GM20431 (cell line): ENCODE measurements around the gene TMOD1.

Experiments used
- in situ Hi-C: fragments of 300-500 bp; cut with MseI, MboI; formaldehyde crosslinking; loops from one replicate; pipeline ENCODE4 v1.15.0; 2020; ENCODE audit warnings: low sequenced_read_pairs; ENCODE audit not compliant: unreplicated experiment

The TMOD1 gene

DNA sequence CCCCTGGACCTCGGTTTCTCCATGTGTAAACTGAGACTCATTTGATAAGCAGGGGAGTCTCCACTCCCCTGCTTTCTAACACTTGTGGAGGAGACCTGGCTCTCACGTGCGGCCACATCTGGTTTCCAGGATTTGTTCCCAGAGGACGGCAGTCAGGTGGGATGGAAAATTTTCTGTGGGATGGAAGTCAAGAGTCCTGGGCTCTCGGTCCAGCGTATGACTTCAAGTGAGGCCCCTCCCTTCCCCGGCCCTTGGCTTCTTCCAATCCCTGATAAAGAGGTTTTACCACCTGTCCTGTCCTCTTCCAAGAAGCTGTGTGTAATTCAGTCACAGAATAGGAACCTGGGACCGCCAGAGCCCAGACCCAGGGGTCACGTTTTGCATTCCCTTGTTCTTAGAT, 35.0 kb downstream of the TMOD1 start:
- in situ Hi-C loops = no loop called here

- in situ Hi-C loops = no loop called here
These were observed 42.1 kb downstream of the TMOD1 start for GRCh38 chr9:97543561-97543960.

DNA sequence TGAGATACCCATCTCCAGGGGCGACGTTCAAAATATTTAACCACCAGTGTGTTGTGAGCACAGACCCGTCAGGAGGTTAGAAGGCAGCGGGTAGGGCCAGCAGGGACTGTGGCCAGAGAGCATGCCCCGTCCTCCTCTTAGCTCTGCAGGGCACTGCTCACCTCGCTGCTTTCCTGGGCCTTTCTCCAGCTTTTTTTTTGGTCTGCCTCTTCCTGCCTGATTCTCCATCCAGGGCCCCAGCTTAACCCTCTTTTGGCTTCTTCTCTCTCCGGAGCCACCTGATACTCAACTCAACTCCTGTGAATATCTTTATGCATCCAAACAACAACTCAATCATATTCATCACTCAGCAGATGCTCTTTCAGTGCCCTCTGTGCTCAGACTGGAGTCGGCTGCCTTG, 44.0 kb downstream of the TMOD1 start:
- in situ Hi-C loops = no loop called here

- in situ Hi-C loops = no loop called here
These were observed 45.8 kb downstream of the TMOD1 start for GRCh38 chr9:97547098-97547829.

DNA sequence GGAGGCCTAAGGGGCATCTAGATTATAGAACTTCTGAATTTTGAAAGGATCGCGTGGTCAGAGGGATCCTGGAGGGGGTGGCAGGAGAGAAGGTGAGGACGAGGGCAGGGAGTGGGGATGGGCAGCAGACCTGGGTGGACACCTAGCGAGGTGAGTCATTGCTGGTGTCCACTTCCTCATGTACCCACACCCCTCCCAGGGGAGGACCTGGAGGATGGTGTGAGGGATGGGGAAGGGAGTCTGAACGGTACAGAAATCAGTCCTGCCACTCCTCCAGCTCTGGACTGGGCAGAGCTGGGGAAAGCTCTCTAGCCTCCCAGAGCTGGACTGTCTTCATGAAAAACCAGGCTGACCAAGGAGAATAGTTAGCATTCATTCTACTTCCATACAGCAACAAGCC, 46.9 kb downstream of the TMOD1 start:
- in situ Hi-C loops = no loop called here

DNA sequence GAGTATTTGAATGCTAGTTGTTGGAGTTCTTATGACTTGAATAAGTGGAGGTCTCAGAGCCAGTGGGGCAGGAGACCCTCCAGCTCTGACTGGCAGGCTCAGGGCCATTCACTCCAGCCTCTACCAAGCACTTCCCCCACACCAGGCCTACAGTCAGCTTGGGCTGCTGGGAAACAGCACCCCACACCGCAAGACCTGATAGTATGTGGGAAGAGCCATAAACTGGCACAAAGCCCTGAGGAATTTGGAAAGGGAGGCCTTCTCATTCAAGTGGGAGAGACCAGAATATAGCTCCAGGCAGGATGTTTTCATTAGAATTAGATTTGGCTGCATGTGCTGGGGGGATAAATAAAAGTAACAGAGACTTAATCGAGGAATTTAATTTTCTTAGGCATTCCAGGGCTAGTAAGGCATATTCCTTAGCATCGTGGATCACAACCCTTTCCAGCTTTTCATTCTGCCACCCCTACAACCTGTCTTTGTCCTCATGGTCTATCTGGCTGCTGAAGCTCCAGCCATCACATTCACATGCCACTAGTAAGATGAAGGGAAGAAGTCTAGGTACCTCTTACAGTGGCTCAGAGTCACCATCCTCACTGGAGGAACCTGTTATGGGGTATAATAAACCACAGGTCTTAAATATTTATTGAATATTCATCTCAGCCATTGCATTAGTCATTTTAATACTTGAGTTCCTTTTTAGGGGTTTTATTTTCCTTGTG, 47.5 kb downstream of the TMOD1 start:
- in situ Hi-C loops = no loop called here

GRCh38 chr9:97550386-97550785, 48.9 kb downstream of the TMOD1 start:
- in situ Hi-C loops = no loop called here

GRCh38 chr9:97551308-97551707, 49.8 kb downstream of the TMOD1 start:
- in situ Hi-C loops = no loop called here

DNA sequence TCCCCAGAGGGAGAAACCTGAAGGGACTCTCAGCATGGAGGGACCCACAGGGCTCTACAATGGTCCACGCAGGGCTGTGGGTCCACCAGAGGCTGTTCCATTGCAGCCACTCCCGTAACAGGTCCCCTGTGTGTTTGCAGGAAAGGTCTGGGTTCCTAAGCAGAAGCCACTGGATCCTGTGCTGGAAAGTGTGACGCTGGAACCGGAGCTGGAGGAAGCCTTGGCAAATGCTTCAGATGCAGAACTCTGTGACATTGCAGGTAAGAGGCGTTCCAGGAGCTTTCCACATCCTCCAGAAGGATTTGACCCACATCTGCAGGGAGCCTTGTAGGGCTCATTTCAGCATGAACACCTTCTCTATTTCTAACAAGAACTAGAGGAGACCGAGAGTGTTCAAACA, 51.7 kb downstream of the TMOD1 start:
- in situ Hi-C loops = no loop called here

- in situ Hi-C loops = no loop called here
These were observed 52.4 kb downstream of the TMOD1 start for GRCh38 chr9:97553841-97554240.

GRCh38 chr9:97554566-97555075, 53.2 kb downstream of the TMOD1 start:
- in situ Hi-C loops = no loop called here

DNA sequence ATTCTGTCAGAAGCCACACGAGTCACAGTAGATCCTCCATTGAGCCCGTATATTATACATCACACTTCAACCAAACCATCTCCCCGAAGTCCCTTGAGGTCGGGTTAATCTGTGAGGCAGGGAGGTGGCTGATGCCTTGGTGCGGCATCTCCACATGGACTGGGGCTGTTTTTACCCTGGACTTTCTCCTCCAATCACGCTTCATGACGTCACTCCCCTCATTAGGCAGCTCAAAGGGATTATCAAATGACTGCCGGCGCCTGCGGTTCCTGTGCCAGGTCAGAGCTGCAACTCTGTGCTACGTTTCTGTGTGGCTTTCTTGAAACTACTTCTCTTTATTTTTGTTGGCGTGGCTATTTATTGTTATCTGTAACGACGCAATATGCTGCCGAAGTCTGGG, 53.7 kb downstream of the TMOD1 start:
- in situ Hi-C loops = no loop called here

DNA sequence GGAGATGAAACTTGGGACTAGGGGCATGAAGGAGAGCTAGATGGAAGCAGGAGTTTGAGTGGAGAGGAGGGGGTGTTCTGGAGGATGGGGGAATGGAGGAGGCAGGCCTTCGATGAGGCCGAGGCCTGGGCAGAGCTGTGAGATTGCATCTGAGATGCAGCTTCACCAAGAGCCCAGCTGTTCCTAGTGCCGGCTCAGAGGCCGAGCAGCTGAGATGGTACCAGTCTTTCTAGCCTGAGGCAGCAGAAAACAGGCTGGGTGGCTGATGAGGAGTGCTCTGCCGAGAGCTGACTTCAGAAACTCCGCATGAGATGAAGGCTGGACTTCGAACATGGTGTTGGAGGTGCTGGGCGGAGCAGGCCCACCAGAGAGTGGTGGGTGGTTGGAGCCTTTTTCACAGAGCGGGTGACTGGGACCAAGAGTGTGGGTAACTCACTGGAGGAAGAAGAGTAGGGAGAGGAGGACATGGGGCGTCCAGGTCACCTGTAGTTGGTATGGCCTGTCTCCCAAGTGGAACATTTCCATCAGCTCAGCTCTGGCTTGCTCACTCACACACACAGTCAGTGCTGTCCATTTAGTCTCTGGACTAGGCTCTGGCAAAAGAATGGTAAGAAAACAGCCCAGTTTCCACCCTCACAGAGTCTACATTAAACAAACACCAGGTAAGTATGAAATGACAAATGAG, 54.7 kb downstream of the TMOD1 start:
- in situ Hi-C loops = no loop called here

DNA sequence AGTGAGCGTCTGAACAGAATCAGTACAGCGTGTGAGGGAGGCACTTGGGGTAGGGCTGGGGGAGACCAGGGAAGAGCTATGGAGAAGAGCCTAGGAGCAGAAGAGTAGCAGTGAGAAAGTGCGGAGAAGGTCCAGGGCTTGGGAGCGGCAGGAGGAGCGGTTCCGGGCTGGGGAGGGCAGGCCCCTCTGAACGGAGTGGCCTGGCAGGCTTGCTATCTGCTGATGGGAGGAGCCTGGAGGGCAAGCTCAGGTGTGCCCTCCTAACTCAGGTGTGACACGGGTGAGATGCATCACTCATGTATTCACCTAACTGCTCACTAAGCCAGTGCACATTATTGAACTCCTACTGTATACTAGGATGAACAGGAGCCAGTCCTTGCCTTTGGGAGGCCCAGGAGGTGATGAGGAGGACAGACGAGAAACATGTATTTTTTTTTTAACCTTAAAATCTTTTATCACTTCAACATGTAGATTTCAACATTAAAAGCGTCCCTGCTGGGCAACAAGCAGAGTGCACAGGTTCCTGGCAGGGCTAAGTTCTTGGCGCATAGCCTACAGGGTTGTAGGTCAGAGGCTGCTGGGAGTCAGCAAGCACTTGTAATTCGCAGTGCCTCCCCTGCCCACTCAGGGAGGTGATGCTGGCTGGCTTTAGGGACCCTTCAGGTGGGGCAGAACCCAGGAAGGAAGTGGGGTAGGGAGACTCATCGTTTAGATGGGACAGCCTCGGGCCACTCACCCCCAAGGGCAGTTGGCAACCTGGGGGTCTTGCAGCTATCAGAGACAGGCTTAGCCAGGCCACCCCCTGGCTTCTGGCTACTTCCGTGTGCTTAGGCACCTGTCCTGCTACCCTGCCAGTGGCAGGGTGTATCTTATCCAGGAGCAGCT, 55.5 kb downstream of the TMOD1 start:
- in situ Hi-C loops = no loop called here

DNA sequence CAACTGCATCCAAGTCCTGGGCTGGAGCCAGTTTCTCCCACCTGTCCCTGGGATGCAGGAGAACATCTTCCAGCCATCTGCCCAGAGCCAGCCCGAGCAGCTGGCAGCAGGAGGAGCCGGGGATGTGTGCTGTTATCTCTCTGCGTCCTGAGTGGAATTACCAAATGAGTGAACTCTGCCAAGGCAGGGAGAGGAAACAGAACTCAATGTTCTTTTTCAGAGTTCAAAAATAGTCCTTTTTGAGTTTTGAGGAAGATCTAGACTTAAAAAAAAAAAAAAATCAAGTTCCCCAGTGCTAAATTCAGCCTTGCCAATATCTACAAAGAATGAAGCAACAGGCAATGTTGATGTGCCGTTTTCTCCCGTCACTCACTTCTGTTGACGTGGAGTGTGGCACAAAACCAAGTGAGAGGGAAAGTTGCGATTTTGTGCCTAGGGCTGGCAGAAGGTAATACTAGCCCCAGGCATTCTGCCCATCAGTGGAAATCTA, 56.2 kb downstream of the TMOD1 start:
- in situ Hi-C loops = no loop called here

- in situ Hi-C loops = no loop called here
These were observed 57.2 kb downstream of the TMOD1 start for GRCh38 chr9:97558701-97559101.

GRCh38 chr9:97559111-97559514, 57.6 kb downstream of the TMOD1 start:
- in situ Hi-C loops = no loop called here

DNA sequence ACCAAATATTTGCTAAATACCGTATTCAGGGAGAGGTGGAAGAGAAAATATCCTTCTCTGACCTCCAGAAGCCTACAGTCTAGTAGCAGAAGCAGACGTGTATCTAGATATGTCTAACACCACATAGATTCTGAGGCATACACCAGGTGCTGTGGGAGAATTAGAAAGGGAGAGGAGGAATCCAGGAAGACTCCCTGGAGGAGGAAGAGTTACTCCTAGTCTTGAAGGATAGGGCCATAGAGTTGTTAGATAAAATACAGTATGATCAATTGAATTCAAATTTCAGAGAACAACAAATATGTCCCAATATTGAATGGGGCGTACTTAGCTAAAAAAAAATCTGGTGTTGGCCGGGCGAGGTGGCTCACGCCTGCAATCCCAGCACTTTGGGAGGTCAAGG, 58.7 kb downstream of the TMOD1 start:
- in situ Hi-C loops = no loop called here

GRCh38 chr9:97560851-97561250, 59.4 kb downstream of the TMOD1 start:
- in situ Hi-C loops = no loop called here

GRCh38 chr9:97561501-97561900, 60.0 kb downstream of the TMOD1 start:
- in situ Hi-C loops = no loop called here
